Medulla oblongata (tissue), 1 donor: ENCODE results near the gene UEVLD.
A peak's percentile ranks its signal among the peaks of the same experiment; 100 is the strongest.

Source experiments
- DNase-seq: peaks from one replicate; pipeline ENCODE4 v3.0.0-alpha.2; 2015; ENCODE audit errors: extremely low spot score

The UEVLD gene

DNA sequence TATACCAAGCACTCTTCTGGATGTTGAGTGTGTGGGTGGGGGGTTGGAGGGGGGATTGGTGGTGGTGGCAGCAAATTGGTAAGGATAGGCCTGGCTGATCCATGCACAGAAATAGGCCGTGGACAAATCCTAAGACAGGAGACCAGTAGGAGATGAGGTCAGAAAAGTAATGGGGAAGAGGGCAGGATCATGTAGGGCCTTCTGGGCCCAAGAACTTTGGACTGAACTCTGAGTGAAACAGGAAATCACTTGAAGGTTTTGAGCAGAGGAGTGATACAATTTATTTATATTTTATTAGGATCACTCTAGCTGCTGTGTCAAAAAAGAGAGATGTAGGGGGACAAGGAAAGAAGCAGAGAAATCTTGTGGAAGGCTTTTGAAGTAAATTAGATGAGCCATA lies 90.5 kb downstream of the UEVLD start:
- DNase-seq, result no peak

DNA sequence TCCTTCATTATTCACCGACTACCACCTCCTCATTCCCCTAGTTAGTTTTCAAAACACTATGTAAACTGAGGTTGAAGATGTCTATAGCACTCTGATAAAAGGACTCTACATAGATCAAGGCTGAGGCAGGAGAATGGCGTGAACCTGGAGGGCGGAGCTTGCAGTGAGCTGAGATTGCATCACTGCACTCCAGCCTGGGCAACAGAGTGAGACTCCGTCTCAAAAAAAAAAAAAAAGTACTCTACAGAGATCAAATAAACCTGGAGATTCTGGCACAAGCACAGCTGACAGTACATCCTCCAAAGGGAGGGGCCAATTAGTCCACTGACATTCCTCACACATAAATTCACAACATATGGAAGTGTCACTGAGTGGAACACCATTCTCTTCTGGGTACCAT lies 92.8 kb downstream of the UEVLD start:
- no peak for DNase-seq

DNA sequence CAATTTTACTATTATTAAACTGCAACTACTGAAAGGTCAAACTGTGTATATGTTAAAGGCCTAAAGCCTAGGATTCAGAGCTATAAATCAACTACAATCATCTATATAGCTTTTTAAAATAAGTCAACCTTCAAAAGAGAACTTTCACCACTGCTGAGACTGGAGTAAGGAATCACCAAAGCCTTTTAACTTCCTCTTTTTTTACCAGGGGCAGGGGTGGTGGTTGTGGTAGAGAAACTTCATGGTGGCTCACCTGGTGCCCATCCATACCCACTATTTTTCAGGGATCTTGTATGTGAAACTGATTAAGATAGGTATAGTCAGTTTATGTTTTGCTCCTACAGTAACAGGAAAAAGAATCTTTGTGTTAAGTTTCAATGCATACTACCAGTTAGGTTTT lies 93.3 kb downstream of the UEVLD start:
- no peak for DNase-seq

DNA sequence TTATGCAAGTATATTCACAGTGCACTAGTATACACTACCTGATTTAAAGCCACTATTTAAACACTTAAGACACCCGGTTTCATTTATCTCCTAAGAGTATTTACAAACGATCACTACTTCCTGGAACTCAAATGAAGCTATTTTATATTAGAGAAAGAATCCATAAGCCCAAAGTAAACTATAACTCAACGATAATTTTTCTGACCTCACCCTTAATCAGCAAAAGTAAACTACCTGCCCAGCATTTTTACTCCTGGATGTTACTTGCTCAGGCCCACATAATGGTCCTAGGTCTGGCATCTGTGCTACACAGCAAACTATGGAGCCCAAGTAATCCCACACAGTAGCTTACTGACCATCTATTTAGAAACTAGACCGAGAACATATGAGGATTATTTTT lies 95.2 kb downstream of the UEVLD start:
- DNase-seq, result no peak

DNA sequence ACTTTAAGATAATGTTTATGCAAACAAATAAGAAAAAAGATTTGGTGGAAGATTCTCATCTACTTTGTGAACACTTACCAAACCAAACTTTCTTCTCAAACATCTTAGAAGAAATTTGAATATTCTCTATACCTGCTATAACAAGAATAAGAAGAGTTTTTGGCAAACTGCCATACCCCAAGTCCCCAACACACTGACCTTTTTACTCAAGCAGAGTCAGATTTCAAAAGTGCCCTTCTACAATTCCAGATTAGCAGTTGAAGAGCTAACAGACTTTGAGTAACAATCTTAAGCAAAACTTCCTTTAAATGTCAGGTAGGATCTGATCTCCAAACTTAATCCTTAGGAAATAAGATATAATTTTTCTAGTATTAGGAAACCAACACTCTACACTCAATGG lies 95.6 kb downstream of the UEVLD start:
- no peak for DNase-seq

DNA sequence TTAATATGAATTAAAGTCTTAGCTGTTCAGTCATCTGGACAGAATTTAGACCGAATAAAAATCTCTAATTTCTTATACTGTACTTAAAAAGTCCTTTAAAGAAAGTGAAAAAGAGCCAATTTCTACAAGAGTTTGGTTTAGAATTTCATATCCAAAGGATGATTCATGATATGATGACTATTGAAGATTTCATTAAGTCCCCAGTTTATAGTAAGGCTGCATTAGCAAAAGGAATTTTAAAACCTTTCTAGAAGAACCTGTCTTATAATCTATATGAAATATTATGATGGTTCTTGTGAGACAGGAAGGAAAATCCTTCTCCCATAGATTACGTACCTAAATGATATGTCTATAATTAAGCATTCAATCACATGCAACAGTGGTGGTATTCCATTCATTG lies 96.6 kb downstream of the UEVLD start:
- DNase-seq, result no peak

DNA sequence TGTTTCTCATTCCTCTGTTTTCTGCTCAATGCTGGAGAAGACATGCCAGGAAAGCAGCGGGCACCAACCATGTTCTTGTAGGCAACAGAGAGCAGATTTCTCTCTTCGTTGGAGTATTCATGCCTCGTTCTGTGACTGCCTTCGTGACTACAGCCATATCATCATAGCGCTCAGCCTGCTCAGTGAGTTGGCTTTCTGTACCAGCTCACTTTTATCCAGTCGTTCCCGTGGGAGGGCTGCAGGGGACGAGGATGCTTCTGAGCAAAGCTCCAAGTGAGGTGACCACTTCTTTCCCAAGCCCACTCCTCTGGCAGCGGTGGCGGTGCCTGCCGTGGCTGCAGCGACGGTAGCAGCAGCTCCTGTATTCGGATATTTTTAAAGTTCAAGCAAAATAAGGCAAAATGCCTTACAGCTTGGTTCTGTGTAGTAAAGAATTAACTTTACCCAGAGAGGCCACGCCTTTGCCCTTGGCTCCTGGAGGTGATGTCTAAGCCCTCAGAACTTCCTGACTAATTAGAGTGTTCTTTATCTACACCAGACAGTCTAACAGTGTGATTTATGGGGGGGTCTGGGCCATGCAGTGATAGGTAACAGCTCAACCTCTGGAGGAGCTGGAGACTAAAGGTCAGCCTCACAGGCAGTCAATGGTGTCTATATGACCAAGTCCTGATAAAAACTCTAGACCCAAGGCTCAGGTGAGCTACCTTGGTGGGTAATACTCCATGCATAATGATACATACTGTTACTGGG lies 97.6 kb downstream of the UEVLD start:
- peak; percentile 13 for DNase-seq

DNA sequence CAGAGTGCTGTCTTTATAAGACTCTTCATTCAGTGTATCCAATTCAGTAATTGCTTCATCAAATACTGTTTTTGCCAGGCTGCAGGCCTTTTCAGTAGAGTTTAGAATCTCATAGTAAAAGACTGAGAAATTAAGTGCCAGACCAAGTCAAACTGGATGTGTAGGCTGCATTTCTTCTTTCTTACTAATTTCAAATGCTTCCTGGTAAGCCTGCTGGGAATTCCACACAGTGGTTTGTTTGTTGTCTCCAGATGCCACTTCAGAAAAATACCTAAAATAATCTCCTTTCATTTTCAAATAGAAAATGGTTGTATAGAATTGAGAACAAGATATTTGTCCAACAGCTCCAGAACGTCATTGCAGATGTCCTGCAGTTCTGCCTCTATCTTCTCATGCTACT lies 98.2 kb downstream of the UEVLD start:
- DNase-seq, result no peak

DNA sequence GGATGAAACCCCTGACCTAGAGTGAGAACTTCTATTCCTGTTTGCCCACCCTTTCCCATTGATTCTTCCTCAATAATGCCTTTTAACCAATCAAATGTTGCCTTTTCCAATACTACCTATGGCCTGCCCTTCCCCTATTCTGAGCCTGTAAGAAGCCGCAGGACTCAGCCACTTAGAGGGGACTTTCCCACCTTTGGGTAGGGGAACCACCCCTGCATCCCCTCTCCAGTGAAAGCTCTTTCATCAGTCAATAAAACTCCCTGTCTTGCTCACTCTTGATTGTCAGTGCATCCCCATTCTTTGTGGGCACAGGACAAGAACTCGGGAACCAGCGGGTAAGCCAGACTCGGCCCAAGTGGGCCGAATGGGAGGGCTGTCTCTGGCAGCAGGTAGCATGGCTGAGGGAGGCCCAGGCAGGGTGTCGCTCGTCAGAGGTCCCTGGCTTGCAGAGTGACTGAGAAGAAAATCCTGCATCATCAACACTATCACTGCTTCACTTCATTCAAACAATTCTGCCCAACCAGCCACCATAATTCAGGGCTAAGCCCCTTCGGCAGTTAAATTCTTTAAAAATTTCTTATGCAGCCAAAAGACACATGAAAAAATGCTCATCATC lies 102.5 kb downstream of the UEVLD start:
- no peak for DNase-seq
